Measurements from ENCODE around the gene SLC51A.
A peak's percentile ranks its signal among the peaks of the same experiment; 100 is the strongest.

The SLC51A gene

GRCh38 chr3:196232154-196232881 lies 16.0 kb downstream of the SLC51A start:
- no peak overlapping the region for H3K27ac ChIP-seq (replicated peaks)
- no peak for DNase-seq (ENCODE audit: low read depth in 1 of 2, low spot score in 1 of 2)
- no peak for TF ChIP-seq POLR2AphosphoS5 (IDR thresholded peaks at IDR 0.05; ENCODE audit: low read depth)

GRCh38 chr3:196232882-196233251 lies 16.5 kb downstream of the SLC51A start:
- Histone ChIP-seq H3K27me3 (ENCODE audit: insufficient read depth, poor library complexity, severe bottlenecking) (no peaks in the 10 kb centered on the region), H3K27ac (replicated peaks) (no peak overlapping the region), H3K4me3 (replicated peaks; ENCODE audit: insufficient read depth, low read length) (no peak overlapping the region)
- no peak for DNase-seq (ENCODE audit: low read depth in 1 of 2, low spot score in 1 of 2)
- TF ChIP-seq GABPA (IDR thresholded peaks at IDR 0.05; ENCODE audit: low read depth) (no peak), CTCF (IDR thresholded peaks at IDR 0.05; ENCODE audit: insufficient read depth, low read length) (no peak), POLR2AphosphoS5 (IDR thresholded peaks at IDR 0.05; ENCODE audit: low read depth) (no peak), REST (IDR thresholded peaks at IDR 0.05; ENCODE audit: insufficient replicate concordance, low read depth) (no peak), SPI1 (IDR thresholded peaks at IDR 0.05; ENCODE audit: borderline replicate concordance, low read depth) (no peak)

More at GRCh38 chr3:196232154-196232881, 16.0 kb downstream of the SLC51A start:
- H3K4me3 ChIP-seq (replicated peaks; ENCODE audit: insufficient read depth, low read length) = no peak overlapping the region
- no peaks in the 10 kb centered on the region for H3K27me3 ChIP-seq (ENCODE audit: insufficient read depth, poor library complexity, severe bottlenecking)

- Histone ChIP-seq H3K27me3 (ENCODE audit: insufficient read depth, poor library complexity, severe bottlenecking) (no peaks in the 10 kb centered on the region), H3K4me3 (replicated peaks; ENCODE audit: insufficient read depth, low read length) (no peak overlapping the region), H3K27ac (replicated peaks) (peak overlapping the region; percentile 7; the same call in 1 of the 2 replicates)
- TF ChIP-seq CTCF (IDR thresholded peaks at IDR 0.05; ENCODE audit: insufficient read depth, low read length) (no peak), SPI1 (IDR thresholded peaks at IDR 0.05; ENCODE audit: borderline replicate concordance, low read depth) (peak; percentile 8; the same call in 1 of the 2 replicates), REST (IDR thresholded peaks at IDR 0.05; ENCODE audit: insufficient replicate concordance, low read depth) (no peak), GABPA (IDR thresholded peaks at IDR 0.05; ENCODE audit: low read depth) (no peak), POLR2AphosphoS5 (IDR thresholded peaks at IDR 0.05; ENCODE audit: low read depth) (peak; percentile 85)
- DNase-seq (ENCODE audit: low read depth in 1 of 2, low spot score in 1 of 2) = peak; percentile 50 to 66
These were observed 19.3 kb downstream of the SLC51A start for GRCh38 chr3:196235452-196236122.

- Histone ChIP-seq H3K27me3 (ENCODE audit: insufficient read depth, poor library complexity, severe bottlenecking) (no peaks in the 10 kb centered on the region), H3K27ac (replicated peaks) (peak overlapping the region; percentile 7; the same call in 1 of the 2 replicates), H3K4me3 (replicated peaks; ENCODE audit: insufficient read depth, low read length) (no peak overlapping the region)
- no peak for DNase-seq (ENCODE audit: low read depth in 1 of 2, low spot score in 1 of 2)
- no peak for TF ChIP-seq REST (IDR thresholded peaks at IDR 0.05; ENCODE audit: insufficient replicate concordance, low read depth)
- no peak for TF ChIP-seq CTCF (IDR thresholded peaks at IDR 0.05; ENCODE audit: insufficient read depth, low read length)
- no peak for TF ChIP-seq GABPA (IDR thresholded peaks at IDR 0.05; ENCODE audit: low read depth)
- no peak for TF ChIP-seq SPI1 (IDR thresholded peaks at IDR 0.05; ENCODE audit: borderline replicate concordance, low read depth)
- TF ChIP-seq POLR2AphosphoS5 (IDR thresholded peaks at IDR 0.05; ENCODE audit: low read depth) = no peak
These were observed 19.9 kb downstream of the SLC51A start for GRCh38 chr3:196236223-196236622.
